Type B pancreatic cell (in vitro differentiated cells): ENCODE results near the gene SLC25A43. TPM values are rescaled to one million over a fixed set of nuclear protein-coding genes. Genes with fewer than 3 reads are reported as not detected.
"Not testable (repeated sequence)": the region's sequence is repeated elsewhere in the genome, so short reads cannot be mapped to it uniquely, and the experiment has no call there.

Experiments used
- DNase-seq: peaks from one replicate; pipeline ENCODE4 v3.0.0; 2021; ENCODE audit warnings: mixed read lengths; ENCODE audit not compliant: unreplicated experiment; ENCODE audit errors: extremely low spot score
- H3K27ac Mint-ChIP-seq: 2 replicates; pipeline ENCODE4 v1.8.0; 2021; ENCODE audit warnings: mild to moderate bottlenecking, mixed read lengths
- H3K27me3 Mint-ChIP-seq: 2 replicates; pipeline ENCODE4 v1.8.0; 2021; ENCODE audit warnings: mixed read lengths
- H3K36me3 Mint-ChIP-seq: 2 replicates; pipeline ENCODE4 v1.8.0; 2021; ENCODE audit warnings: mixed read lengths
- H3K4me1 Mint-ChIP-seq: one replicate; pipeline ENCODE4 v1.8.0; 2021; ENCODE audit warnings: mixed read lengths; ENCODE audit not compliant: unreplicated experiment
- H3K4me3 Mint-ChIP-seq: 2 replicates; pipeline ENCODE4 v1.8.0; 2021; ENCODE audit warnings: mild to moderate bottlenecking, mixed read lengths
- H3K9me3 Mint-ChIP-seq: 2 replicates; pipeline ENCODE4 v1.8.0; 2021; ENCODE audit warnings: mixed read lengths
- total RNA-seq: library from RNA; stranded (reverse); gene quantifications from 2 replicates; pipeline ENCODE4 v1.2.1, GENCODE V29; 2021; ENCODE audit warnings: low replicate concordance
- TF ChIP-seq, protein P1 (sequence below): fragments of 200-600 bp; sonication (generic); conservative IDR thresholded peaks from 2 replicates; pipeline ENCODE4 v1.5.0; 2021; ENCODE audit warnings: antibody characterized with exemption, mild to moderate bottlenecking

SLC25A43 gene
- total RNA-seq, 1 donor from 2014 or later: 7.4 TPM

DNA sequence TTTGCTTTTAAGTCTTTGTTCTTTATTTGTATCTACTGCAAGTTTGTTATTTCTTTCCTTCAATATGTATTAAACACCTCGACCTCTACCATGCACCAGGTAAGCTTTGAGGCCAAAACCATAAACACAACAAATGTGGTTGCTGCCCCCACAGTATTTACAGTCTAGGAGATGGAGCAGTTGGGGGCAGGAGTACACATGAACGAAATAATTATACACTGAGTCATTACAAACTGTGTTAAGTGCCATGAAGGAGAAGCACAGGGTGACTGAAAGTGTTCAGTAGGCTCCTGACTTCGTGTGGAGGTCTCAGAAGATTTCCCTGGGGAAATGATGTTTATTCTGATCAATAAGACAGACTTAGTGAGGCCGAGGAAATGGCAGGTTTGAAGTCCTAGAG lies 30.3 kb downstream of the SLC25A43 start:
- no peak overlapping the region for H3K27ac Mint-ChIP-seq
- H3K27me3 Mint-ChIP-seq: no peaks in the 10 kb centered on the region
- no peak overlapping the region for H3K4me3 Mint-ChIP-seq
- H3K9me3 Mint-ChIP-seq: no peaks in the 10 kb centered on the region
- H3K4me1 Mint-ChIP-seq: no peaks in the 10 kb centered on the region
- peaks cover 13% of the 10 kb centered on the region for H3K36me3 Mint-ChIP-seq
- no peak for DNase-seq
- TF ChIP-seq, protein P1, sequence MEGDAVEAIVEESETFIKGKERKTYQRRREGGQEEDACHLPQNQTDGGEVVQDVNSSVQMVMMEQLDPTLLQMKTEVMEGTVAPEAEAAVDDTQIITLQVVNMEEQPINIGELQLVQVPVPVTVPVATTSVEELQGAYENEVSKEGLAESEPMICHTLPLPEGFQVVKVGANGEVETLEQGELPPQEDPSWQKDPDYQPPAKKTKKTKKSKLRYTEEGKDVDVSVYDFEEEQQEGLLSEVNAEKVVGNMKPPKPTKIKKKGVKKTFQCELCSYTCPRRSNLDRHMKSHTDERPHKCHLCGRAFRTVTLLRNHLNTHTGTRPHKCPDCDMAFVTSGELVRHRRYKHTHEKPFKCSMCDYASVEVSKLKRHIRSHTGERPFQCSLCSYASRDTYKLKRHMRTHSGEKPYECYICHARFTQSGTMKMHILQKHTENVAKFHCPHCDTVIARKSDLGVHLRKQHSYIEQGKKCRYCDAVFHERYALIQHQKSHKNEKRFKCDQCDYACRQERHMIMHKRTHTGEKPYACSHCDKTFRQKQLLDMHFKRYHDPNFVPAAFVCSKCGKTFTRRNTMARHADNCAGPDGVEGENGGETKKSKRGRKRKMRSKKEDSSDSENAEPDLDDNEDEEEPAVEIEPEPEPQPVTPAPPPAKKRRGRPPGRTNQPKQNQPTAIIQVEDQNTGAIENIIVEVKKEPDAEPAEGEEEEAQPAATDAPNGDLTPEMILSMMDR: no peak

DNA sequence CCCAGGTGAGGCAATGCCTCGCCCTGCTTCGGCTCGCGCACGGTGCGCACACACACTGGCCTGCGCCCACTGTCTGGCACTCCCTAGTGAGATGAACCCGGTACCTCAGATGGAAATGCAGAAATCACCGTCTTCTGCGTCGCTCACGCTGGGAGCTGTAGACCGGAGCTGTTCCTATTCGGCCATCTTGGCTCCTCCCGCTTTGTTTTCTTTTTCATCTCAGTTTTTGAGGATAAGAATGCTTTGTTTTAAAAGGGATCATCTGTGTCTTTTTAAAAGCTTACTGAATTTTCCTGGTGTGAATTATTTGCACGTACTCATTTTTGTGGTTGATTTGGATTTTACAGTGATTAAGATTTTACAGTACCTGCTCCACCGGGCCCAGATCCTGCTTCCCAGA lies 42.2 kb downstream of the SLC25A43 start:
- H3K4me1 Mint-ChIP-seq, H3K36me3 Mint-ChIP-seq, H3K9me3 Mint-ChIP-seq, H3K27ac Mint-ChIP-seq, DNase-seq, H3K27me3 Mint-ChIP-seq, H3K4me3 Mint-ChIP-seq: not testable (repeated sequence)

DNA sequence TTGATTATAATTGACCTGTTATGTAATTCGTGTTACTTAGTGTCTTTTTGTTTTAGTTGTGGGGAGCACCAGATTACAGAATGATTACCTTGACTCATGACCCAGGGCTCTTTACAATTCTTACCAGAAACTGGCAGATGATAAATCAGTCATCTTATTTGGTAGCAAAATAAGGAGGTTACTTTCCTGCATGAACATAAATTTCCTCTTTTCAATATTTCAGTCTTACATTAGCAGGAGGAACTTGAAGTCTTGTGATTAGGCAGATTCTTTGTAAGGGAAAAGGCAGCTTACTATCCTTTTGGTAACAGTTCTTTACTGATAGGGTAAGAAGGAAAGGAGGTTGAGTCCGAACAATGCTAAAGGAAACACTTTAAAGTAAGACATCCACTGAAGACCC lies 43.1 kb downstream of the SLC25A43 start:
- no peak for DNase-seq
- Mint-ChIP-seq H3K27me3 (no peaks in the 10 kb centered on the region), H3K36me3 (peaks cover 5% of the 10 kb centered on the region), H3K9me3 (no peaks in the 10 kb centered on the region), H3K4me3 (no peak overlapping the region), H3K4me1 (no peaks in the 10 kb centered on the region), H3K27ac (no peak overlapping the region)
- TF ChIP-seq, protein P1: no peak

DNA sequence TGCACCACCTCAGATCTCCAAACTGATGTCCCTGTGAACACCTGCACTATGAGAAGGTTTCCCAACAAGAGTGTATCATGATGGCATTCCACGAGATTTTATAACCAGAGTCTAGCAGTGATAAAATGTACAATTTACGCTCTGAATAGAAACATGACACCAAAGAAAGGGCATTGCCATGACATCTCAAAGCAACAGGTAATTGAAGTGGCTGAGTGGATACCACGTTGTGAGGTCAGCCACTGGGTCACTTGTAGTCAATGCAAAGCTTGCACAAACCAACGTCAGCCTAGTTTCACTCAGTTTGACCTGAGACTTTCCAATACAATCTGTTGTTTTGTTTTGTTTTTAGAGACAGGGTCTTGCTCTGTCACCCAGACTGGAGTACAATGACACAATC lies 54.1 kb downstream of the SLC25A43 start:
- Mint-ChIP-seq H3K4me1 (no peaks in the 10 kb centered on the region), H3K27me3 (no peaks in the 10 kb centered on the region), H3K36me3 (no peaks in the 10 kb centered on the region), H3K4me3 (no peak overlapping the region), H3K9me3 (peaks cover 5% of the 10 kb centered on the region), H3K27ac (no peak overlapping the region)
- TF ChIP-seq, protein P1: no peak
- DNase-seq: no peak

DNA sequence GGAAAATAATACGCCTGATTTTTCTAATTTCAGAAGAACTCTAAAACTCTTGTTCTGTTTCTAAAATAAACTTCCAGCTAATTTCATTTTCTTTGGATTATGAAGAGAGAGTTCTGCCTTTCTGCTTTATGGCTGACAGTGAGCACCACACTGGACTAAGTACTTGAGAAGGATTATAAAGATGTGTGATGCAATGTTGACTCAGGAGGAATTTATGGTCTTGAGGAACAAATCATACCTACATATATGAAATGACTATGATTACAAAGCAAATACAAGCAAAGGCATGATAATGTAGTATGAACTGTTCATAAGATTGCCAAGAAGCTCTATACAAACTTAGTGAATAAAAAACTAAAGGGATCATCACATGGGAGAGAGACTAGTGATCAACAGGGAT lies 56.1 kb downstream of the SLC25A43 start:
- H3K36me3 Mint-ChIP-seq: no peaks in the 10 kb centered on the region

DNA sequence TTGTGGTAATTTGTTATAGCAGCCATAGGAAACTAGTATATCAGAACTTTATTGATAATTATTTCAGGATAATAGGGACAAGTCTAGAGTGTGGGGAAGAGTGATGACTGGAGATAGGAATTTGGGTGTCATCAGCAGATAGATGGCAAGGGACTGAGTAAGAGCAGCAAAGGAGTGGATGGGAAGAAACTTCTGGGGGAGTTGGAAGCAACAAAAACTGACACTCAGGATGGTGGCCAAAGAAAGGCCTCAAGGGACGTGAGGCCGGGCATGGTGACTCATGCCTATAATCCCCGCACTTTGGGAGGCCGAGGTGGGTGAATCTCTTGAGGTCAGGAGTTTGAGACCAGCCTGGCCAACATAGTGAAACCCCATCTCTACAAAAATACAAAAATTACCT lies 60.0 kb downstream of the SLC25A43 start:
- no peaks in the 10 kb centered on the region for H3K4me1 Mint-ChIP-seq
- H3K9me3 Mint-ChIP-seq: peaks cover 8% of the 10 kb centered on the region
- H3K27ac Mint-ChIP-seq: no peak overlapping the region
- peak; percentile 6 for DNase-seq
- H3K27me3 Mint-ChIP-seq: no peaks in the 10 kb centered on the region
- H3K4me3 Mint-ChIP-seq: no peak overlapping the region
- no peaks in the 10 kb centered on the region for H3K36me3 Mint-ChIP-seq
- TF ChIP-seq, protein P1: no peak

More for the DNA sequence above, 56.1 kb downstream of the SLC25A43 start:
- TF ChIP-seq, protein P1: no peak
- Mint-ChIP-seq H3K4me1 (no peaks in the 10 kb centered on the region), H3K4me3 (no peak overlapping the region), H3K9me3 (peaks cover 8% of the 10 kb centered on the region), H3K27me3 (no peaks in the 10 kb centered on the region), H3K27ac (no peak overlapping the region)
- DNase-seq: no peak
